ENCODE measurements around the gene NOP14.
"Not testable (repeated sequence)": the region's sequence is repeated elsewhere in the genome, so short reads cannot be mapped to it uniquely, and the experiment has no call there.

Gene NOP14

DNA sequence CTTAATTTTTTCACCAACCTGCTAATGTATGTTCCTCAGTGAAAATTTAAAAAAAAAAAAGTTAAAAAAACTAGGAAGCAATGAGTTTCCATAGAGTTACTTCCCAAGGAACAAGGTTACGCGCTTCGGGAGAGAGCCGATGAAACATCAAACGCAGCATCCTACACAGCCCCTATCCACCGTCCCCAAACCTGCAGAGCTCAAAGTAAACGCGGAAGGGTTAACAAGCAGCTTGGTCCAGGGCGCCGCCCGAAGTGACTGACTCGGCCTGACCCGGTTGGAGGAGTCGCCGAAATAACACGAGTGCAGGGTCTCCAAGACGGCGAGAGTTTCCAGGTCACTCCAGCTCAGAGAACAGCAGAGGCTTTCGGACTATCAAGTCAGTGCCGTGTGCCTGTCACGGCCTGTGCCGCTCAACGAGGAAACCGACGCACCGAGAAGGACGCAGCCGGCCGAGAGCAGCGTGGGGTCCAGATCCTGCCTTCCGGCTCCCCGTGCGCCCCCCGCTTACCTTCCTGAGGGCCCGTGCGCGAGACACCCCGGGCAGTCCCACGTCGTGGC, 512 bp downstream of the NOP14 start:
- DNase-seq (ENCODE audit: insufficient read length, low spot score) (no peak), FAIRE-seq (no peak)

DNA sequence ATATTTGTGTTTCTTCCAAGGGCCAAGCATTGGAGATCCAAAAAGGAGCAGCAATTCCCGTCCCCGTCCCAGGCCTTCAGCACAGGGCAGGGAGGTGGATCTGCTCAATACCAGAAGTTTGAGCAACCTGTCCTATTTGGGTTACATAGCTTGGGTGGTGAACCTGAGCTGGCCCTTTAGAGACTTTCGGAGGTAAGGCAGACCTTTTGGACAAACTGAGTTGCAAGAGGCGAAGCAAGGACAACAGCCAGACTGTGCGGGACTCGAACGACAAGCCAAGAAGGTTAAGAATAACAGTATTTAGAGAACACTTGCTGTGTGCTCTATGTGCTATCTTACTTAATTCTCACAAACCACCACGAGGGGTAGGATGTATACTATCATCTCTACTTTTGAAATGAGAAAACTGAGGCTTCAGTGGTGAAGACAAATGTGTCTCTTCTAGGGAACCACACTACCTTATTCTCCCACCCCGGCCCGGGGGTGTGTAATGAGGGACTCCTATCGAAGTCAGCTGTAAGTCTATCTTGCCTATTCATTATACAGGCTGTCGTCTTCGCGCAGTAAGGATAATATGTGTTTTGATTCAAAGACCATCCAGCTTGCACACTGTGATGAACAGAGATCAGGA, 1.3 kb downstream of the NOP14 start:
- DNase-seq (ENCODE audit: insufficient read length, low spot score) (no peak), FAIRE-seq (peak; percentile 89)

DNA sequence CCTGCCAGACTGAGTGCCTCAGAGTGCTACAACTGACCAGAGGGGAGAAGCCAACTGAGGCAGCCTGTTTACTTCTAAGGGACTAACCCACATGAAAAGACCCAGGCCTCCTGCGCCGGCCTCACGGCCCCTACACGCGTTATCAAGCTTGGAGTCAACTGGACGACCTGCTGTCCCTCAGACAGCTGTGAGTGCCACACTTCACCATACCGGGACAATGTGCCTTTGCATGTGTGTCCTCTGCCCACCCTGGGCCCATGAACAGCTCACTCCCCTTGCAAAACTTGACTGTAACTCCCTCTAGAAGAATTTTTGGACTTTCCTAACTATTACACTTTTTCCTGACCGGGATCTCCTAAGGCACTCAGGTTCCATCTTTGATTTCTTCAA, 1.8 kb downstream of the NOP14 start:
- FAIRE-seq (no peak), DNase-seq (ENCODE audit: insufficient read length, low spot score) (no peak)

DNA sequence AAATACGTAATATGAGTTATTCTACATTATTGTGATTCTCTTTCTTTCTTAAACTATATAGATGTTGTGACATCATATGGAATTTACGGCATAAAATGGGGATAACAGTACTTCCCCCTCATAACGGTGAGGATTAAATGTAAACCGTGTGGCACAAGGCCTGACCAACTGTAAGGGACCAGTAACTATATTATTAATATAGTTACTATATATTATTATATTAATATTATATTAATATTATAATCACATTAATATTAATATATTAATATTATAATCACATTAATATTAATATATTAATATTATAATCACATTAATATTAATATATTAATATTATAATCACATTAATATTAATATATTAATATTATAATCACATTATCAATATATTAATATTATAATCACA, 2.8 kb downstream of the NOP14 start:
- not testable (repeated sequence) for FAIRE-seq; DNase-seq (ENCODE audit: insufficient read length, low spot score)

DNA sequence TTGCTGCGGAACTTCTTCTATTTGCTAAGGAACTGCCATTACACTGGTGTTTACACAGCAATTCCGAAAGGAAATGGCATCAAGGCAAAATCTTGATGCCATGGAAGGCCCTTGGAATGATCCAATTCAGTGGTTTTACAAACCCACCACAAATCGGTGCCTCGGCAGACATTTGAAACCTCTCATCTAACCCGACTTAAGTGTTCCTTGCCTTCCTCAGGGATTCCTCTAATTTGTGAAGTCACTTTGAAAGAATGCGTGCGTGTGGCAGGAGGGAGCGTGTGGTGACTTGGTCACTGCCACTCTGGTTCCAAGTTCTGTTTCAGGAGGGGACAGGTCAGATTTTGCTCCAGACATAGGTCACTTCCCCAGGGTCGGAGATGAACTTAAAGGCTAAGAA, 4.8 kb downstream of the NOP14 start:
- DNase-seq (ENCODE audit: insufficient read length, low spot score) (no peak), FAIRE-seq (no peak)

DNA sequence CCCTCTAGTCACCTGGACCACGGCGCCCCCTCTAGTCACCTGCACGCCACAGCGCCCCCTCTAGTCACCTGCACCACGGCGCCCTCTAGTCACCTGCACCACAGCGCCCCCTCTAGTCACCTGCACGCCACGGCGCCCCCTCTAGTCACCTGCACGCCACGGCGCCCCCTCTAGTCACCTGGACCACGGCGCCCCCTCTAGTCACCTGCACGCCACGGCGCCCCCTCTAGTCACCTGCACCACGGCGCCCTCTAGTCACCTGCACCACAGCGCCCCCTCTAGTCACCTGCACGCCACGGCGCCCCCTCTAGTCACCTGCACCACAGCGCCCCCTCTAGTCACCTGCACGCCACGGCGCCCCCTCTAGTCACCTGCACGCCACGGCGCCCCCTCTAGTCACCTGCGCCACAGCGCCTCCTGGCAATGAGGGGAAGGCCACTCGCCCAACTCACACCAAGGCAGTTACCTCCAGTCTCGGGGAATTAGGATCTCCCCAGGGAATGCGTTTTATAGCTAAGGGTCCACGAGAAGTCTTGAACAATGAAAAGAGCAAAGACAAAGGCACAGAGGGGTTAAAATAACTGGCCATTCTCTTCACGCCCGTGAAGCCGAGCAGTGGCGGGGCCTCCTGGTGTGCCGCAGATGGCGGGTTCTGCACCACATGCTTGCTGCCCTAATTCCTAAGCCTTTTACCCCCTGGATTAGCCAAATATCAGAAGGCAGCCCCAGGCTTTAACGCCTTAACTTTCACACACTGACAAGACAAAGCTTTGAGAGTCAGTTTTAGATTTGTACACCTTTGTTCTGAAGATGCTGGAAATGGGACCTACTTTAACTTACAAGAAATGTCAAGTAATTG, 7.8 kb downstream of the NOP14 start:
- DNase-seq (ENCODE audit: insufficient read length, low spot score); FAIRE-seq: not testable (repeated sequence)

DNA sequence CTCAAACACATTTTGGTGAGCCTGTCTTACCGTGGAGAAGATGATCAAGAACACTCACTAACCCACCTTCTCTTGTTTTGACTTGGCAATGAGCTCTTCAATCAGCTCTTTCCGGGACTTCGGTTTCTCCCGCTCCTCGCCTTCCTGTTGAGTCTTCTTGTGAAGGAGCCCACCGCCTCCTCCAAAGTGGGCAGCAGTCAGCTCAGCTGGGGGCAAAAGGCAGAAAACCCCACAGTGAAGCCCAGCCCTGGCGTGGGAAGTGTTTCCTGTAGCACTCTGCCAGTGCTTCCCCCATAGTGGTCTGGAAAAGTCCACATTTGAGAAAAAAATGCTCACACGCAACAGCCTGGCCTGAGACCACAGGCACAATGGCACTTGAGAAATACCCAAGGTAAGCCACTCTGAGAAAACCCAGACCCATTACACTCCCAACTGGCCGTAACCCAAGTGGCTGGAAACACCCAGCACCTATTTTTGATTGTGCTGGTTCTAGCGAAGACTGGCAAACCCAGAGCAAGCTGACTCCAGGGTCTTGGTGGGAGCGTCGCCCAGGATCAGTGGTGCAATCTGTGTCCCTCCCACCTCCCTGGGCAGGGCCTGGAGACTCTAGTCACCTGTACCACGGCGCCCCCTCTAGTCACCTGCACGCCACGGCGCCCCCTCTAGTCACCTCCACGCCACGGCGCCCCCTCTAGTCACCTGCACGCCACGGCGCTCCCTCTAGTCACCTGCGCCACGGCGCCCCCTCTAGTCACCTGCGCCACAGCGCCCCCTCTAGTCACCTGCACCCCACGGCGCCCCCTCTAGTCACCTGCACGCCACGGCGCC, 8.6 kb downstream of the NOP14 start:
- no peak for DNase-seq (ENCODE audit: insufficient read length, low spot score)
- peak; percentile 70 for FAIRE-seq

DNA sequence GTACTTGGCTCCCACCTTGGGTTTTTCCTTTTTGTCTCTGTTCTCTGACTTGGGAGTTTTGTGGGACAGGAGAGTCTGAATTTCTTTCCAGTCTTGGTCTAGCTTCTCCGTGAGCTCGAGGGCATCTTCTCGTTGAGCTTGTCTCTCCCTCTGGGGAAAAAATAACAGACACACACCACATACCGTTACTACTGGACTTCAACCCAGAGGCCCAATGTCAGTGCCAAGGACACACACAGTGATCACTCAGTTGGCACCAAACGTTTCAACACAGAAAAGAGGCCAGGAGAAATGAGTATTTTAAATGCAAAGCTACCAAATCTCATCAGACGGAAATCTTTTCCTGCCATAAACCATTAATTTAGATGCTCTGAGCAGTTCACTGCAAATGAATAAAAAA, 9.7 kb downstream of the NOP14 start:
- no peak for FAIRE-seq

DNA sequence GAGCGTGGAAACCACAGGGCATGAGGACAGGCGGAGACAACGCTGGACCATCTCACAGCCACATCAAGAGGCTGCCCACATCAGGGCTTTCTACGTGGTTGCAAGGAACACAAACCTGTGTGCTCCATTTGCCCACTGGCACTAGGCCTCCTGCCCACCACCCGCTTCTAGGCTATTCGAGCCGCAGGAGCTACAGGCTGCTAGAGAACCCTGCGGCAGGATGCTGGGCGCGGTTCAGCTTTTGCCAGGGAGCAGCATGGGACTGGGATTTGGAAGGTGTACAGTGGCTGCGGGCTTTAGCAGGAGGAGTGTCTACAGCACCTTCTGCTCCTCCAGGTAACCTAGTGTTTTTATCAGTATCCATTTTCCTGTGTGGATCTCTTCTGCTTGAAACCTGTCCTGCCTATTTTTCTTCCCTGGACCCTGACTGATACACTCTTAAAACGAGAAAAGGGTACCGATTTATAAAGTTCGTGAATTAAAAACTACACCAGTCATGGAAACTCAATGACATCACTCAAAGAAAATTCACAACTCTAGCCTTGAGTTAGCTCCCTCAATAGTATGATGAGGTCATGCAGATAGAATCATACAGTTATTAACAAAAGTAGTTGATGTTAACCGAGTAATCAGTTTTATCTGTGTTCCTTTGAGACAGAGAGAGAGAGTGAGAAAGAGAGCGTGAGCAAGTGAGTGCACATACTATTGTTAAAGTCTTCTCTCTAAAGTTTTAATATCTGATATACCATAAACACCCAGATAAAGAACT, 12.8 kb downstream of the NOP14 start:
- FAIRE-seq (no peak), DNase-seq (ENCODE audit: insufficient read length, low spot score) (no peak)

More for the DNA sequence above, 9.7 kb downstream of the NOP14 start:
- no peak for DNase-seq (ENCODE audit: insufficient read length, low spot score)

DNA sequence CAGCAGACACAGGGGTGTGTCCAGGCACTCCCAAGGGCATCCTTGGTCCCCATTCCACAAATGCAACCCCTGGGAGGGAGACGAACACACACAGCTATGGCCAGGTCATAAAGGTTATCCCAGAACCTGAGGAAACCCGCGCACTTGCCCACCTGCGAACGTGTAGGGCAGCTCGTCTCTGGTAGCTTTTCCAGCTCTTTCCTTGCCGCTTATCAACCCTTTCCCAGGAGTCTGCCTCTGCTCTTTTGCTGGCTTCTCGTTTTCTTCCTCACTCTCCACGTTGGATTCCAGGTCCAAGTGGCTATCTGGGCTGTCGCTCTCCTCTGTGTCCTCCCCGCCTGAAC, 13.5 kb downstream of the NOP14 start:
- FAIRE-seq = no peak
- no peak for DNase-seq (ENCODE audit: insufficient read length, low spot score)

DNA sequence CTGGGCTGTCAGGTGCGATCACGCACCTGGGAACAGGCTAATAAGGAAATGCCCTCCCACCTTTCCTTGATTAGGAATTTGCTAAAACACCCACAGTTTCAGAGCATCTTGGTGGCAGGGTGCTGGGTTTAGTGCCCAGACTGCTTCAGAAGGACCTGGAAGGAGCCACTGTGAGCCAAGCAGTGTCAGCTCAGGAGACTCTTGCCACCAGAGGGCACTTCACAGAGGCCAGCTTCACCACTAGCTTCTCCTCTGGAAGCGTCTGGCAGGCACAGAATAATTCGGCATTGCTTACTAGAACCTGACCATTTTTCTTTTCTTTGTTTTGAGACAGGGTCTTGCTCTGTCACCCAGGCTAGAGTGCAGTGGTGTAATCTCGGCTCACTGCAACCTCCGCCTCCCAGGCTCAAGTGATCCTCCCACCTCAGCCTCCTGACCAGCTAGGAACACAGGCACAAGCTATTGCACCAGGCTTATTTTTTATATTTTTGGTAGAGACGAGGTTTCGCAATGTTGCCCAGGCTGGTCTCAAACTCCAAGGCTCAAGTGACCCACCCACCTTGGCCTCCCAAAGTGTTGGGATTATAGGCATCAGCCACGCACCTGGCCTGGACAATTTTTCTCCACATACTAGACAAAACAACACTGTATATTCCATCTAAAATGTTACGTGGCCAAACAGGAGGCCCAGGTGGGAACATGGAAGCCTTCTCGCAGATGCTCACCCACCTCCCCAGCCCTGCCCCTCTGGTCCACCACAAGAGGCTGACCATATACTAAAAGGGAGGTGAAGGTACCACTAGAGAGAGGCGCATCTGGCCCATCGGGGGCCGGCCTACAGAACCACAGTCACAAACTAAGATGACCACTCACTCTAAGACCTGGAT, 14.1 kb downstream of the NOP14 start:
- no peak for DNase-seq (ENCODE audit: insufficient read length, low spot score)
- FAIRE-seq = no peak

DNA sequence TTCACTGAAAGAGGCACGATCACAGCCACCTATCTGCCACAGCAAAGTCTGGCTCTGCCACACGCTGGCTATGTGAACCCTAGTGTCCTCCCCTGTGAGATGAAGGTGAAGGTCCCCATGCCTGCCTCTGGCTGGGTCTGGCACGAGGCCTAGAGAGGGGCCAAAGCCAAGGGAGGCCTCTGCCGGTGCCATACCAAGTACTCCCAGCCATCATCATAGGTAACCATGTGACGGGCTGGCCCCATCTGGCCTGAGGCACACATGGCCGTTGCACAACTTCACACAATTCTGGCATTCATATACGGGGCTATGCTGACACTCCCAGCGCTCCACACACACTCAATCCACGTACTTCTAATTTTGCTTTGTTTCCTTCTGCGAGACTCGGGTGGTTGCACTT, 15.3 kb downstream of the NOP14 start:
- DNase-seq (ENCODE audit: insufficient read length, low spot score) = no peak
- no peak for FAIRE-seq

DNA sequence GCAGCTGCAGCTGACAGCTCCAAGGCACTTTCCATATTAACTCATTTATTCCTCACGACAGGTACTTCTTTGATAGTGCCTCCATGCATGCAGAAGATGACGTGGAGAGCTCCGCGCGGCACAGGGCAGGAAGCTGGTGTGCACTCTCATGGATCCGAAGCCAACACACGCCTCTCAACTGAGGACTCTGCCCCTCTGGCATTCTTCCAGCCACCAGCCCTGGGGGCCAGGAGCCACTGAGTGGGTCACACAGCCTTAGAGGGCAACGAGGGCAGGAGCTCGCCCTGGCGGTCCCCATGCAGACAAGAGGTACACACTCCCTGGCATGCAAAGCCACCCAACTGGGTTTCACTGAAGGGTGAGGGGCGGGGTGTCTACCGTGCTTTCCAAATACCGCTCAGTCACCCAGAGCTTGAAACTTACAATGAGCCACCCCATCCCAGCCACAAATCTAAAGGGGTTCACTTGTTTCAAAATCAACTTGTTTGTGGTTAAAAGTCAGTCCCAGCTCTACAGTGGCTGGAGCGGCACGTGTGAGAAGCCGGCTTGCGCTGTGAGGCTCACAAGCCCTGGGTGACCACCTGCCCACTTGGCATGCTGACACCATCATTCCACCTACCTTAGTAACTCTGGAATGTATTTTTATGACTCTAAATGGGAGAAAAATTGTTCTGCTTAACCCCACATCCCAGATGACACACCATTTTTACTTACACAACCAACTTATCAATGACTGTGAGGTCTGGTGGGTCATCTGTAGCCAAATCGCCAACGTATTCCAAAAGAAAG, 16.2 kb downstream of the NOP14 start:
- DNase-seq (ENCODE audit: insufficient read length, low spot score) (no peak), FAIRE-seq (no peak)

DNA sequence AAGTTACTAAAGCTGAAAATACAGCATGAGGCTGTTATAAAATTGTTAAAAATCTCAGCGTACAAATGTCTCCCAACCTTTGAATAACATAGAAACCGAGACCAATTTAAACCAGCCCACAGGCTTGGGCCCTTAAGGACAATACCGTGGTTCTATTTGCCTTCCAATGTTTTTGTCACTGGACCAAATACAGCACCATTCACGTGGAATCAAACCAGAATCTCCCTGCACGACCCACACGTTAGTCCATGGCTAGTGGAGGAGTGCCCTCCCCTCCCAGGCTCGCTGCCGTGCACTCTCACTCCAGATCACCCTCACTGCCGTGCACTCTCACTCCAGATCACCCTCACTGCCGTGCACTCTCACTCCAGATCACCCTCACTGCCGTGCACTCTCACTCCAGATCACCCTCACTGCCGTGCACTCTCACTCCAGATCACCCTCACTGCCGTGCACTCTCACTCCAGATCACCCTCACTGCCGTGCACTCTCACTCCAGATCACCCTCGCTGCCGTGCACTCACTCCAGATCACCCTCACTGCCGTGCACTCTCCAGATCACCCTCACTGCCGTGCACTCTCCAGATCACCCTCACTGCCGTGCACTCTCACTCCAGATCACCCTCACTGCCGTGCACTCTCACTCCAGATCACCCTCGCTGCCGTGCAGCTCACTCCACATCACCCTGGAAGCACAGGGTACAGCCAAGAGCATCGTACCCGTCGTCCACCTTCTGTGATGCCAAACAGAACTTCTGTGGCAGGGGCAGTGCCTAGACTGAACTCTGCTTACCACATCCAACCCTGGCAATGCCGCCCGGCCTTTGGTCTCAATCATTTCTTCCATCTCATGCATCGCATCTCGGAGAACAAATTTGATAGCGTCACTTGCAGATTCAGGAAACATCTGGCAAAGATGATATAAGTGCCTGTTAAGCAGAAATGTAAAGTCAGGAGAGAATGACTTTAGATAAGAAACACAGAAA, 17.3 kb downstream of the NOP14 start:
- not testable (repeated sequence) for DNase-seq (ENCODE audit: insufficient read length, low spot score); FAIRE-seq

DNA sequence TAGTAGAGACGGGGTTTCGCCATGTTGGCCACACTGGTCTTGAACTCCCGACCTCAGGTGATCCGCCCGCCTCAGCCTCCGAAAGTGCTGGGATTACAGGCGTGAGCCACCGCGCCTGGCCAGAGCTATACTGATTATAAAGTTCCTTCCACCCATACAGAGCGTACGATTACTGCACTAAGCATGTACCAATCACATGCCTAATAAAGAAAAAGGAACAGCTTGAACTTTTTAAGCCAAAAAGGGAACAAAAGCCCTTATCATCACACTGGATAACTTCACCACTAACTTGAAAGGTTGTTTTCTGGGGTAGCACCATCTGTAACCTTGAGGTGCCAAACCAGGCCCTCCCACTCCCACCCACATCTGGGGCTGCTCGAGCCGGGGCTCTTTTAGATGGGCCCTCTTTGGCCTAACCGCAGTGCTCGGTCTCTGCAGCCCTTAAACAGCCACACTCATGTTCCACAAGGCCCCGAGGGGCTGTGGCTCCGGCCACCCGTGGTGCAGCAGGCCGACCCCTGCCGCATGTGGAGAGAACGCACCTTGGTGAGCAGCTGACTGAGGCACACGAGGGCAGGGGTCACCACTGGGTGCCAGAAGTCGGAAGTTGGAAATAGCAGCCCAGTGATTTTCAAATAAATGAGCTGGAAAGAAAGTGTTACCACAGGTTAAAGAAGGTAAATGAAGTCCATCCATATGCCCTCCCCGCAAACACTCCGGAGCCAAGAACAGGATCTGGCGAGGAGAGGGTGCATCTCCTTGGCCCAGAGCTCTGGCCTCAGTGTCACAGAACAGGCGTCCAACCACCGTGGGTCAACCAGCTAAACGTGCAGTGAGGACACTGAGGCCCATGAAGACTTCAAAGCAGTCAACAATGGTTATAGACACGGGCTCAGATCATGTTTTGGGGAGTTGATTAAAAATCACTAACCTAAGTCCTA, 18.4 kb downstream of the NOP14 start:
- no peak for DNase-seq (ENCODE audit: insufficient read length, low spot score)
- FAIRE-seq = no peak

DNA sequence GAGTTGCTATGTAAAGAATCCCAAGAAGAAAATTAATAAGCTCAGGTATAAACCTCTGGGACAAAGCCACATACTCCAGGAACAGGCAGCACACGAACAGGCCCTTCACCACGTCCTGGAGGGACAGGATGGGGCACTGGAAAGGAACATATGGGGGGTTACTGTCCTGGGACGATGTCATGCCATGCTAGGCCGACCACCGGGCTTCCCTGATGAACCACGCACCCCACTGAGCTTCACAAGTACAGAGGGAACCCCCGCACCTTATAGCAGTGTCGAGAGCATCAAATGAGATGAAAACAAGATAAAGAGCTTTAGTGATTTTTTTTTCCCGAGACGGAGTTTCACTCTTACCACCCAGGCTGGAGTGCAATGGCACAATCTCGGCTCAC, 19.1 kb downstream of the NOP14 start:
- FAIRE-seq = no peak

More for the DNA sequence above, 19.1 kb downstream of the NOP14 start:
- no peak for DNase-seq (ENCODE audit: insufficient read length, low spot score)
